Skeletal muscle satellite cell (primary cell): ENCODE data around the gene NUDT17.

Experiments
- H3K27me3 ChIP-seq: 2 replicates; pipeline ENCODE4 v1.7.0; 2013; ENCODE audit warnings: low read length; ENCODE audit not compliant: control insufficient read depth, insufficient read depth
- H3K36me3 ChIP-seq: 2 replicates; pipeline ENCODE4 v1.7.0; 2013; ENCODE audit warnings: mild to moderate bottlenecking, control low read depth, low read length; ENCODE audit not compliant: insufficient read depth
- H3K4me1 ChIP-seq: 2 replicates; pipeline ENCODE4 v1.7.0; 2013; ENCODE audit warnings: low read length; ENCODE audit not compliant: control insufficient read depth, insufficient read depth
- H3K4me2 ChIP-seq: 2 replicates; pipeline ENCODE4 v1.7.0; 2013; ENCODE audit warnings: mild to moderate bottlenecking, low read length
- H3K4me3 ChIP-seq: 2 replicates; pipeline ENCODE4 v1.7.0; 2013; ENCODE audit warnings: low read length
- H3K9ac ChIP-seq: 2 replicates; pipeline ENCODE4 v1.7.0; 2013; ENCODE audit warnings: mild to moderate bottlenecking, low read depth, low read length, moderate library complexity
- H3K9me3 ChIP-seq: replicated peaks from 2 replicates; pipeline ENCODE4 v1.7.0; 2013; ENCODE audit warnings: mild to moderate bottlenecking, control low read depth, low read length

NUDT17 gene

GRCh38 chr1:145849356-145850160 is 4.1 kb downstream of the NUDT17 start:
- Histone ChIP-seq H3K9ac (peak overlapping the region; percentile 43), H3K4me1 (peaks cover 27% of the 10 kb centered on the region), H3K9me3 (no peaks in the 10 kb centered on the region), H3K36me3 (peaks cover 65% of the 10 kb centered on the region), H3K4me3 (no peak overlapping the region), H3K4me2 (peak overlapping the region; percentile 58), H3K27me3 (no peaks in the 10 kb centered on the region)

GRCh38 chr1:145855426-145855948 is 10.1 kb downstream of the NUDT17 start:
- H3K4me2 ChIP-seq: no peak overlapping the region
- H3K4me1 ChIP-seq: peaks cover 18% of the 10 kb centered on the region
- H3K27me3 ChIP-seq: no peaks in the 10 kb centered on the region
- peaks cover 64% of the 10 kb centered on the region for H3K36me3 ChIP-seq
- H3K9me3 ChIP-seq: no peaks in the 10 kb centered on the region
- H3K9ac ChIP-seq: no peak overlapping the region
- no peak overlapping the region for H3K4me3 ChIP-seq

- no peaks in the 10 kb centered on the region for H3K9me3 ChIP-seq
- H3K27me3 ChIP-seq: no peaks in the 10 kb centered on the region
- peaks cover 54% of the 10 kb centered on the region for H3K36me3 ChIP-seq
- H3K4me2 ChIP-seq: peak overlapping the region; percentile 92
- H3K4me3 ChIP-seq: no peak overlapping the region
- H3K9ac ChIP-seq: no peak overlapping the region
- H3K4me1 ChIP-seq: peaks cover 16% of the 10 kb centered on the region
These were observed 11.7 kb downstream of the NUDT17 start for GRCh38 chr1:145857170-145857569.

GRCh38 chr1:145858238-145858900 is 12.9 kb downstream of the NUDT17 start:
- Histone ChIP-seq H3K9me3 (no peaks in the 10 kb centered on the region), H3K4me2 (peak overlapping the region; percentile 92), H3K9ac (peak overlapping the region; percentile 86), H3K36me3 (peaks cover 44% of the 10 kb centered on the region), H3K27me3 (no peaks in the 10 kb centered on the region), H3K4me1 (peaks cover 16% of the 10 kb centered on the region), H3K4me3 (peak overlapping the region; percentile 94)

- Histone ChIP-seq H3K9ac (peak within 1 kb of the TSS; percentile 86), H3K4me2 (peak within 1 kb of the TSS; percentile 92), H3K36me3 (peaks cover 38% of the 10 kb centered on the region), H3K9me3 (no peaks in the 10 kb centered on the region), H3K27me3 (no peaks in the 10 kb centered on the region), H3K4me1 (peaks cover 16% of the 10 kb centered on the region), H3K4me3 (peak within 1 kb of the TSS; percentile 94)
These were observed 13.6 kb downstream of the NUDT17 start, which contains the start of gene PIAS3 for GRCh38 chr1:145858901-145859490. PIAS3 (minus strand) TSS chr1:145859081; CDS start chr1:145858990, 91 bp downstream.

GRCh38 chr1:145859491-145860023 is 14.1 kb downstream of the NUDT17 start:
- Histone ChIP-seq H3K4me2 (peak overlapping the region; percentile 92), H3K4me1 (peaks cover 16% of the 10 kb centered on the region), H3K36me3 (peaks cover 32% of the 10 kb centered on the region), H3K4me3 (peak overlapping the region; percentile 94), H3K9ac (peak overlapping the region; percentile 86), H3K9me3 (no peaks in the 10 kb centered on the region), H3K27me3 (no peaks in the 10 kb centered on the region)

- no peaks in the 10 kb centered on the region for H3K27me3 ChIP-seq
- H3K9me3 ChIP-seq: no peaks in the 10 kb centered on the region
- no peaks in the 10 kb centered on the region for H3K36me3 ChIP-seq
- no peak overlapping the region for H3K4me2 ChIP-seq
- peaks cover 4% of the 10 kb centered on the region for H3K4me1 ChIP-seq
- no peak overlapping the region for H3K4me3 ChIP-seq
- H3K9ac ChIP-seq: no peak overlapping the region
These were observed 18.0 kb downstream of the NUDT17 start for GRCh38 chr1:145863282-145864018.

GRCh38 chr1:145868232-145868631 is 22.8 kb downstream of the NUDT17 start:
- peaks cover 19% of the 10 kb centered on the region for H3K4me1 ChIP-seq
- H3K27me3 ChIP-seq: no peaks in the 10 kb centered on the region
- no peaks in the 10 kb centered on the region for H3K9me3 ChIP-seq
- H3K4me3 ChIP-seq: no peak overlapping the region
- H3K9ac ChIP-seq: no peak overlapping the region
- H3K36me3 ChIP-seq: no peaks in the 10 kb centered on the region
- no peak overlapping the region for H3K4me2 ChIP-seq

GRCh38 chr1:145871994-145872924 is 26.8 kb downstream of the NUDT17 start:
- Histone ChIP-seq H3K36me3 (no peaks in the 10 kb centered on the region), H3K27me3 (no peaks in the 10 kb centered on the region), H3K4me1 (peaks cover 19% of the 10 kb centered on the region), H3K4me2 (peak overlapping the region; percentile 86), H3K9ac (peak overlapping the region; percentile 83), H3K4me3 (peak overlapping the region; percentile 63), H3K9me3 (no peaks in the 10 kb centered on the region)

- Histone ChIP-seq H3K36me3 (no peaks in the 10 kb centered on the region), H3K27me3 (no peaks in the 10 kb centered on the region), H3K4me1 (peaks cover 19% of the 10 kb centered on the region)
These were observed 29.2 kb downstream of the NUDT17 start for GRCh38 chr1:145874646-145875045.

More at GRCh38 chr1:145874646-145875045, 29.2 kb downstream of the NUDT17 start:
- Histone ChIP-seq H3K9me3 (no peaks in the 10 kb centered on the region), H3K9ac (no peak overlapping the region), H3K4me3 (no peak overlapping the region), H3K4me2 (no peak overlapping the region)
